ENCODE results near the gene BRD3.

DNA sequence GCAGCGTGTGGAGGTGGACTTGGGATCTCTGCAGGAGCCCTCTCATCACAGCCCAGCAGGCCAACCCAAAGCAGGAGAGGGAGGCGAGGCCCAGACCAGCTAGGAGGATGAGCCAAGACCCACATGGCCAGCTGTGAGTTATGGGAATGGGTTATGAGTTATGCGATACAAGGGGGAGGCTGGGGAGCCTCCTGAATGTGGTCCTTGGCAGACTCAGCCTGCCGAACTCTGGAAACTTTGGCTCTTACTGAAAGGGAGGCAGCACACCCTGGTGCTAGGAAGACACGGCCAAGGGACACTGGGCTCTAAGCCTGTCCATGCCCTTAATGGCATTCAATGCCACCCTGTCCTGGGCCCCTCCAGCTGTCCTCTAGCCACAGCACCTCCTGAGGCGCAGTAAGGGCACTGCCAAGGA lies 68.0 kb downstream of the BRD3 start:
- TF ChIP-seq CTCF (IDR thresholded peaks at IDR 0.05 in 4 of 5, conservative IDR thresholded peaks at IDR 0.05 in 1 of 5): no peak
- TF ChIP-seq POLR2A (IDR thresholded peaks at IDR 0.05): no peak
